OCI-LY7 (cell line): ENCODE measurements around the gene TMEM250. TPM values are rescaled to one million over a fixed set of nuclear protein-coding genes. Genes with fewer than 3 reads are reported as not detected.

Experiments
- BruUV-seq: library from RNA; stranded (reverse); fragments of 400-500 nt; replicated peaks from 2 replicates; lab custom pipeline; 2021; lab: Mats Ljungman, UMichigan
- CTCF ChIA-PET: fragments of 300-600 bp; sonication (Branson Sonifier 250); formaldehyde crosslinking; loops from one replicate; lab custom pipeline; 2022; ENCODE audit warnings: antibody characterized with exemption; ENCODE audit not compliant: unreplicated experiment; lab: Charles Lee
- POLR2A ChIA-PET: fragments of 300-600 bp; sonication (Branson Sonifier 250); formaldehyde crosslinking; loops from one replicate; lab custom pipeline; 2022; ENCODE audit warnings: antibody characterized with exemption; lab: Charles Lee
- DNase-seq: peaks from one replicate; pipeline ENCODE4 v3.0.0-alpha.2; 2015; ENCODE audit warnings: low spot score
- H2AFZ ChIP-seq: fragments of 200-600 bp; sonication (generic), shearing (Covaris generic); 2 replicates; pipeline ENCODE4 v1.6.1; 2014; ENCODE audit warnings: mild to moderate bottlenecking, antibody characterized with exemption, low read length, moderate library complexity
- H3K27ac ChIP-seq: fragments of 200-600 bp; sonication (generic); 2 replicates; pipeline ENCODE4 v1.5.1; 2014; ENCODE audit warnings: mixed run types, low read depth, mild to moderate bottlenecking, moderate library complexity, low read length, inconsistent platforms; ENCODE audit not compliant: poor library complexity, severe bottlenecking
- H3K36me3 ChIP-seq: fragments of 200-600 bp; sonication (generic); 2 replicates; pipeline ENCODE4 v1.6.1; 2014; ENCODE audit warnings: mild to moderate bottlenecking, antibody characterized with exemption, low read length, moderate library complexity, mixed read lengths; ENCODE audit not compliant: insufficient read depth
- H3K4me1 ChIP-seq: fragments of 200-600 bp; sonication (generic); 2 replicates; pipeline ENCODE4 v1.5.1; 2014; ENCODE audit warnings: mild to moderate bottlenecking, low read length; ENCODE audit not compliant: insufficient read depth, poor library complexity, severe bottlenecking
- H3K4me2 ChIP-seq: fragments of 200-600 bp; sonication (generic); 2 replicates; pipeline ENCODE4 v1.6.1; 2014; ENCODE audit warnings: mild to moderate bottlenecking, low read length
- H3K4me3 ChIP-seq: fragments of 200-600 bp; sonication (generic); 2 replicates; pipeline ENCODE4 v1.5.1; 2014; ENCODE audit warnings: mild to moderate bottlenecking, low read depth, low read length; ENCODE audit not compliant: poor library complexity, severe bottlenecking
- H3K79me2 ChIP-seq: fragments of 200-600 bp; sonication (generic); 2 replicates; pipeline ENCODE4 v1.6.1; 2016; ENCODE audit warnings: low read depth, mild to moderate bottlenecking, low read length, moderate library complexity, mixed read lengths; ENCODE audit not compliant: insufficient read depth
- H3K9me2 ChIP-seq: fragments of 200-600 bp; sonication (generic); 2 replicates; pipeline ENCODE4 v1.6.1; 2016; ENCODE audit warnings: mild to moderate bottlenecking, low read length, mixed read lengths; ENCODE audit not compliant: insufficient read depth
- H3K9me3 ChIP-seq: fragments of 200-600 bp; sonication (generic); 2 replicates; pipeline ENCODE4 v1.6.1; 2014; ENCODE audit warnings: mild to moderate bottlenecking, mixed run types, low read length, mixed read lengths
- H4K20me1 ChIP-seq: fragments of 200-600 bp; sonication (generic); 2 replicates; pipeline ENCODE4 v1.6.1; 2014; ENCODE audit warnings: mild to moderate bottlenecking, antibody characterized with exemption, low read length, moderate library complexity, mixed read lengths; ENCODE audit not compliant: insufficient read depth
- EZH2phosphoT487 ChIP-seq: fragments of 200-600 bp; sonication (generic); IDR thresholded peaks from 2 replicates; pipeline ENCODE4 v1.6.1; 2018; ENCODE audit warnings: low read depth, borderline replicate concordance, mild to moderate bottlenecking, mixed run types, antibody characterized with exemption, low read length, moderate library complexity, mixed read lengths
- intact Hi-C: fragments of 100-400 bp; cut with micrococcal nuclease; formaldehyde crosslinking; loops from one replicate; pipeline ENCODE4 v1.10.0; 2022; ENCODE audit not compliant: unreplicated experiment
- total RNA-seq, 2 experiments: library from RNA; depleted of rRNA in 1 of 2; stranded (reverse); fragments of >200 nt in 1 of 2; shearing (Covaris generic) in 1 of 2; gene quantifications; 2 replicates each; pipeline ENCODE4 v1.2.3, GENCODE V29; 2014 to 2022
- TF ChIP-seq, protein P1 (sequence below): fragments of 200-600 bp; sonication (generic); conservative IDR thresholded peaks from 2 replicates; pipeline ENCODE4 v1.5.1; 2014; ENCODE audit warnings: mild to moderate bottlenecking, antibody characterized with exemption, low read length, moderate library complexity, mixed read lengths

Gene TMEM250
- total RNA-seq, 2 experiments from 2014 or later, result 51.0 to 53.8 TPM

DNA sequence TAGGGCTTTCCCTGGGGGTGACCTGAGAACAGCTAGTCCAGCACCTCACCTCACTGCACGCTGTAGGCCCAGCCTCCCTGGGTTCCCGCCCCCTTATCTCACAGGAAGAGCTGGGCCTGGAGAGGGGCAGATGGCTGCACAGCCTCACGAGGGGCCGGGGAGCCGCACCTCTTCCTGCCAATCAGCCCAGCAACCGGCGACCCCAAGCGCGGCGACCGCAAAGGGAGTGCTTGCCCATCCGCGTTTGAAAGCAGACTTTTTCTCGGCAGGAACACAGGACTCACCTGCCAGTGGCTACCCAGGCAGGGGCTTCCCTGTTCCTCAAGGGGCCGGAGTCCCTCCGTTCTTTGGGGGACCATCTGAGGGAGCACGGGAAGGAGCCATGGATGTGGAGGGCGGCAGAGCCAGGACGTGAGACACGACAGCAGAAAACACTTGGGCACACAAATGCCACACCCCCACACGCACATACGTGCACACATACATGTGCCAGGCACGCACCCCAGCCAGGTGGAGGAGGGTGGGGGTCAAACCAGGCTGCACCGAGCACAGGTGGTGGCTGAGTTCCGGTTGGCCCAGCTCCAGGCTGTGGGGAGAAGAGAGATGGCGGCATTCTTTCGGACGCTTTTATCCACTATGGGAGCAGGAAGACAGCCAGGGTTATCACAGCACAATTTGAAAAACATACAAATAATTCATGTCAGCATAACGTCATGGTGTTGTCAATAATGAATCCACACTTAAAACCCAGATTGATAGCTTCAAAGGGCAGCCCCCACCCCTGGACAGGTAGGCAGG is 11.3 kb downstream of the TMEM250 start:
- no peaks in the 10 kb centered on the region for H3K9me2 ChIP-seq
- H3K4me1 ChIP-seq, result peaks cover 41% of the 10 kb centered on the region
- BruUV-seq, result no TSS peak
- H3K36me3 ChIP-seq, result no peaks in the 10 kb centered on the region
- ChIA-PET POLR2A (interaction anchor here (0.7 kb wide), 1 partner anchor 11 kb away, joined by 3 read pairs; no protein-coding TSS in a partner anchor), CTCF (interaction anchor here (0.6 kb wide), 1 partner anchor 10 kb away, joined by 3 read pairs; no protein-coding TSS in a partner anchor)
- no peak for TF ChIP-seq EZH2phosphoT487
- TF ChIP-seq, protein P1, sequence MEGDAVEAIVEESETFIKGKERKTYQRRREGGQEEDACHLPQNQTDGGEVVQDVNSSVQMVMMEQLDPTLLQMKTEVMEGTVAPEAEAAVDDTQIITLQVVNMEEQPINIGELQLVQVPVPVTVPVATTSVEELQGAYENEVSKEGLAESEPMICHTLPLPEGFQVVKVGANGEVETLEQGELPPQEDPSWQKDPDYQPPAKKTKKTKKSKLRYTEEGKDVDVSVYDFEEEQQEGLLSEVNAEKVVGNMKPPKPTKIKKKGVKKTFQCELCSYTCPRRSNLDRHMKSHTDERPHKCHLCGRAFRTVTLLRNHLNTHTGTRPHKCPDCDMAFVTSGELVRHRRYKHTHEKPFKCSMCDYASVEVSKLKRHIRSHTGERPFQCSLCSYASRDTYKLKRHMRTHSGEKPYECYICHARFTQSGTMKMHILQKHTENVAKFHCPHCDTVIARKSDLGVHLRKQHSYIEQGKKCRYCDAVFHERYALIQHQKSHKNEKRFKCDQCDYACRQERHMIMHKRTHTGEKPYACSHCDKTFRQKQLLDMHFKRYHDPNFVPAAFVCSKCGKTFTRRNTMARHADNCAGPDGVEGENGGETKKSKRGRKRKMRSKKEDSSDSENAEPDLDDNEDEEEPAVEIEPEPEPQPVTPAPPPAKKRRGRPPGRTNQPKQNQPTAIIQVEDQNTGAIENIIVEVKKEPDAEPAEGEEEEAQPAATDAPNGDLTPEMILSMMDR, result no peak
- peak overlapping the region; percentile 41; the same call in 1 of the 2 replicates for H3K4me2 ChIP-seq
- no peak overlapping the region for H2AFZ ChIP-seq
- peak; percentile 38 for DNase-seq
- no peak overlapping the region for H3K27ac ChIP-seq
- intact Hi-C loops, result no loop called here
- no peaks in the 10 kb centered on the region for H3K9me3 ChIP-seq
- H3K79me2 ChIP-seq, result no peaks in the 10 kb centered on the region
- no peak overlapping the region for H3K4me3 ChIP-seq
- H4K20me1 ChIP-seq, result no peaks in the 10 kb centered on the region

DNA sequence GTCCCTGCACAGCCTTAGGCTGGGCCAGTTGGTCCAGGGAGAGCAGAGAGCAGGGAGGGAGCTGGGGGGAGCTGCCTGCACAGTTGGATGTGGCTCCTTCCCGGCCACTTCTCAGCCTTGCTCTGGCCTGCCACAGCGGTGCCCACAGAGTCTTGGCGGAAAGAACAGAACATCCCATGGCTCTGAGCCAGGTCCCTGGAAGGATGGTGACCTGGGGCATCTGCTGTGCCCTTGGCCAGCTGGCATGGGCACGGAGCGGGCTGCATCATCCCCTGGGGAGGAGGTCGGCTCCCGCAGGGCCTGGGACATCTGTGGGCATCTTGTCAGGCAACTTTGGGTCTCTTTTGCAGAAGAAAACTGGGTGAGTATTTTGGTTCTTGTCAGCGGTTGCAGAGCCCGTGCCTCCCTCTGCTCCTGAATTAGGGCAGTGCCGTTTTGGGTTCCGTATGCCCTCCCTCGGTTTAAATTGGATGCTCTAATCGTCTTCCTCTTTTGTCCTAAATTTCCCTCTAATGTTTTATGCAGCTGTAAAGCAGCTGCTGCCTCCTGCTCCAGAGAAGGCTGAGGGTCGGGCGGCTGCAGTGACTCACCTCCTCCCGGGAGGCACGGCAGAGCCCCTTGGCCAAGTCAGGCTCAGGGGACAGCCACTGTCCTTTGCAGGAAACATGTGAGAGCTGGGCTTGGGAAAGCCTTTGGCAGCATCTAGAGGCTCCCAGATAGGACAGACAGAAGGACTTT is 13.1 kb downstream of the TMEM250 start:
- no peak overlapping the region for H3K4me2 ChIP-seq
- peaks cover 42% of the 10 kb centered on the region for H3K4me1 ChIP-seq
- H3K4me3 ChIP-seq, result no peak overlapping the region

More for the DNA sequence above, 13.1 kb downstream of the TMEM250 start:
- H3K9me2 ChIP-seq, result no peaks in the 10 kb centered on the region
- CTCF ChIA-PET, result no interaction called here
- POLR2A ChIA-PET, result no interaction called here
- no peak overlapping the region for H3K27ac ChIP-seq
- TF ChIP-seq, protein P1, result no peak
- TF ChIP-seq EZH2phosphoT487, result no peak
- H3K79me2 ChIP-seq, result no peaks in the 10 kb centered on the region
- H3K36me3 ChIP-seq, result no peaks in the 10 kb centered on the region
- DNase-seq, result no peak
- no TSS peak for BruUV-seq
- H3K9me3 ChIP-seq, result no peaks in the 10 kb centered on the region
- H4K20me1 ChIP-seq, result no peaks in the 10 kb centered on the region
- intact Hi-C loops, result no loop called here
- H2AFZ ChIP-seq, result no peak overlapping the region
